Cortex of kidney (tissue), 1 donor: ENCODE data around the gene VPS54.

Experiments used
- DNase-seq: peaks from one replicate; lab custom pipeline; 2025; lab: John Stamatoyannopoulos, UW

VPS54 gene, protein sequence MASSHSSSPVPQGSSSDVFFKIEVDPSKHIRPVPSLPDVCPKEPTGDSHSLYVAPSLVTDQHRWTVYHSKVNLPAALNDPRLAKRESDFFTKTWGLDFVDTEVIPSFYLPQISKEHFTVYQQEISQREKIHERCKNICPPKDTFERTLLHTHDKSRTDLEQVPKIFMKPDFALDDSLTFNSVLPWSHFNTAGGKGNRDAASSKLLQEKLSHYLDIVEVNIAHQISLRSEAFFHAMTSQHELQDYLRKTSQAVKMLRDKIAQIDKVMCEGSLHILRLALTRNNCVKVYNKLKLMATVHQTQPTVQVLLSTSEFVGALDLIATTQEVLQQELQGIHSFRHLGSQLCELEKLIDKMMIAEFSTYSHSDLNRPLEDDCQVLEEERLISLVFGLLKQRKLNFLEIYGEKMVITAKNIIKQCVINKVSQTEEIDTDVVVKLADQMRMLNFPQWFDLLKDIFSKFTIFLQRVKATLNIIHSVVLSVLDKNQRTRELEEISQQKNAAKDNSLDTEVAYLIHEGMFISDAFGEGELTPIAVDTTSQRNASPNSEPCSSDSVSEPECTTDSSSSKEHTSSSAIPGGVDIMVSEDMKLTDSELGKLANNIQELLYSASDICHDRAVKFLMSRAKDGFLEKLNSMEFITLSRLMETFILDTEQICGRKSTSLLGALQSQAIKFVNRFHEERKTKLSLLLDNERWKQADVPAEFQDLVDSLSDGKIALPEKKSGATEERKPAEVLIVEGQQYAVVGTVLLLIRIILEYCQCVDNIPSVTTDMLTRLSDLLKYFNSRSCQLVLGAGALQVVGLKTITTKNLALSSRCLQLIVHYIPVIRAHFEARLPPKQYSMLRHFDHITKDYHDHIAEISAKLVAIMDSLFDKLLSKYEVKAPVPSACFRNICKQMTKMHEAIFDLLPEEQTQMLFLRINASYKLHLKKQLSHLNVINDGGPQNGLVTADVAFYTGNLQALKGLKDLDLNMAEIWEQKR

DNA sequence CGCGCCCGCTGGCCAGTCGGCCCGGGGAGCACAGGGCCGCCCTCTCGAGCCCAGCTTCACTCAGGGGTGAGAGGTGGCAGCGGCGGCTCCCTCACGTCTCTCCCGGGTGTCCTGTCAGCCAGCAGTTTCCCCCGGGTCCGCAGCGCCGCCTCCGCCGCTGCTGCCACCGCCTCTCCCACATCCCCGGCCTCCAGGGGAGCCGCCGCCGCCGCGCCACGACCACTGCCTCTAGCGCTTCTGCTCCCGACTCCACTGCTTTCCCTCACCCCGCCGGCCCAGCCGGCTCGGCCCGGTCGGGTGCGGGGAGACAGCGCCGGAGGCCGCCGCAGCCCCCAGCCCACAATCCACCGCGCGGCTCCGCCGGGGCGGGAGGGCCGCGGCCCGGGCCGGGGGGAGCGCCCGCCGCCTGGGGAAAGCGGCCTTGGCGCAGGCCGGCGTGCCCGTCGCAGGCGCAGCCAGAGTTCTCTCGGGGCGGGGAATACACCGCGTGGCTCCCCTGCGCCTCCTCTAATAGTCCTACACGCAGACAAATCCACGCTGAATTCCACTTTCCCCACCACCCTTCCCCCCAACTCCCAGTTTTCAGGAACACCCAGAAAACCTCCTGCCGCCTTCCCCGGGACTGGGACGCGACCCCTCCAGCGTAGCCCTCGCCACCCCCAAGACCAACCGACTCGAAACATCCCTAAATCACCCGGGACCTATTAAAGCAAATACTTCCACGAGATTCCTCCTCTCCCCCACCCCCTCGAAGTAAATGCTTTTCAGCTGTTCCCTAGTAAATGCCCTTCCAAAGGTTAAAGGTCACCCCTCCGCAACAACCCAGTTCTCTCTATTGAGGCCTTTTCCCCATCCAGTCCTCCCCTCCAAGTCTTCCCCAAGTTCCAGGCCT, at the start of gene VPS54:
Gene VPS54 (minus strand): TSS at position 346 of the 892 bp plus-strand sequence. CDS start 35,429 bp downstream, outside the sequence.
- DNase-seq = no peak

DNA sequence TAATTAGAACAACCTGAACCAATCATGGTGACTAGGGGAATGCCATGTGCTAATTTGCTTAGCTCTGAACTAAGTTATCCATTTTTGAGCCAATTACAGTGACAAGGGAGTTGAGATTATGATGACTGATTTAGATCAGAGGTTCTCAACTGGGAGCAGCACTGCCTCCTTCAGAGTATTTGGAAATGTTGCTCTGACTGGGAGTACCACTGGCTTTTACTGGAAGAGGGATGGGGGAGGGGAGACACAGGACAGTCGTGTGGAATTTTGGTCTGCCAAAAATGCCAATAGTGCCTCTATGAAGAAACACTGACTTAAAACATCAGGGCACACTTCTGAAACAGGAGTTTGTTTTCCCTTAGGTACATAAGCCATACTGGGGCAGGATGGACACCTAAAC, 48.1 kb upstream of the VPS54 start:
- no peak for DNase-seq

DNA sequence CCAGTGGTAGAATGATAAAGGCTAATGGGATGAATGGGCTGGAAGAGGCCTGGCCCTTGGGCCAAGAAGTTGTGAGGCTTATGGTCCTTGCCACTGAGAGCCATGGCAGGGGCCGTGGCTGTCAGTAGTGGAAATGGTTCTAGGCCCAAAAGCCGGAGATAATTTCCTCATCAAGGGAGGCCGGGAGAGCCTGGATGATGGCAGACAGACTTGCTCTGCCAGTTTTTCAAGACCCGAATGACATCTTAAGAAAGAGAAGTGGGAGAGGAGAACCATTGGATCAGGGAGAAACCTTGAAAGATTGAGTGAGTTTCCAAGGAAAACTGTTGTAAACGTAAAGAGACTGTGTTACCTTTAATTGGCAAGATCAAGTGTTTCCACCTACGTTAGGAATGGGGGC, 46.3 kb upstream of the VPS54 start:
- no peak for DNase-seq

DNA sequence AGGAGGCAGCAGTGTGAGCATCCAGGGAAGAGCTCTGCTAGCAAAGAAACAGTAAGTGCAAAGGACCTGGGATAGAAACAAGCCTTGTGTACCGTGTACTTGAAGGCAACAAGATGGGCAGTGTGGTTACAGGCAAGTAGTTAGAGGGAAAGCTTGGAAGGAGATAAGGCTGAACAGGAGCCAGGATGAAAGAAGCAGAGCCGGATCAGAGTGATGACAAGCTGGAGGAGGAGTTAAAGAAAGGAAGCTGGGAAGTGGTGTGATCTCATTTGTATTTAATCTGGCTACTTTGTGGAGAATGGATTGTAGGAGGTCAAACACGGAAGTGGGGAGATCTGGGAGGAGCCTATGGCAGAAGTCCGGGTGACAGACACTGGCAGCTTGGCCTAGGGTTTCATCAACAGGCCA, 44.7 kb upstream of the VPS54 start:
- DNase-seq = no peak

DNA sequence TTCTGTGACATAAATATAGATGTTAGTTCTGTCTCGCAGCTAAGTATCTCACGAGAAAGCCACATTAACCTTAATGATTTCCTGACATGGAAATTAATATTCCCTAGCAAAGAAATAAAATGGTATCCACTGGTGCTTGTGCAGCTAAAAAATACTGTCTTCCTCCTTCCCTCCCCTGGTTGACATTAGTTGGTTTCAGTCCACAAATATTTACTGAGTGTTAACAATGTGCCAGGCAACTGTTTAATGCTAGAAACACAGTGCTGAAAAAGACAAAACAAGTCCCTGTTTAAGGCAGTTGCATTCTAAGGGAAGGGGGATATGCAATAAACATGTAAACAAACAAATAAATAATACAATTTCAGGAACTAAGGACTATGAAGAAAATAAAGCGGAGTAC, 44.2 kb upstream of the VPS54 start:
- no peak for DNase-seq

DNA sequence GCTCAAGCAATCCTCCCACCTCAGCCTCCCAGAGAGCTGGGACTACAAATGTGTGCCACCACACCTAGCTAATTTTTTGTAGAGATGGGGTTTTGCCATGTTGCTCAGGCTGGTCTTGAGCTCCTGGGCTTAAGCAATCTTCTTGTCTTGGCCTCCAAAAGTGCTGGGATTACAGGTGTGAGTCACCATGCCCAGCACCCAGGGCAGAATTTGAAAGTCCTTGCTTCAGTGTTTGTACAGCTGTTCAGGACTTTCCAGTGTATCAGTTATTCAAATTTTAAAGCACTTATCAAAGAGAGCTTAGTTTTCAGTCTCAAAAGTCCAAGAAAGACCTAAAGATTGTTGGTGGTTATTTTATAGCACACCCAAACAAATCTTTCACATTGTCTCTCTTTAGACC, 43.6 kb upstream of the VPS54 start:
- DNase-seq = no peak

DNA sequence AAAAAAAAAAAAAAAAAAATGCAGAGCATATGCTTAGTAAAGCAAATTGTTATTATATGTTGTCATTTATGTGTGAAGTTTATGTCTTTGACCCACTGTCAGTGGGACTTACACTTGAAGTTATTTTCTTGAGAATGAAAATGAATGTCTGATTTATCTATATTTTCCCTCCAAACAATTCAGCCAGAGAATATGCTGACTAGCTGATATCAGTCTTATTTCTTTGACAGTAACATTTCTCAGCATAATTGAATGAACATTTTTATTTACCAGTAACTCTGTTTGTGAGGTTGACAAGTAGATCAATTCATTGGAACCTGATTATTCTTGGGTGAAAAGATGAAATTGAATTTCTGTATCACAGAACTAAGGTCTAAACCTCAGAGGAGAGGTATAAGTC, 40.0 kb upstream of the VPS54 start:
- no peak for DNase-seq

DNA sequence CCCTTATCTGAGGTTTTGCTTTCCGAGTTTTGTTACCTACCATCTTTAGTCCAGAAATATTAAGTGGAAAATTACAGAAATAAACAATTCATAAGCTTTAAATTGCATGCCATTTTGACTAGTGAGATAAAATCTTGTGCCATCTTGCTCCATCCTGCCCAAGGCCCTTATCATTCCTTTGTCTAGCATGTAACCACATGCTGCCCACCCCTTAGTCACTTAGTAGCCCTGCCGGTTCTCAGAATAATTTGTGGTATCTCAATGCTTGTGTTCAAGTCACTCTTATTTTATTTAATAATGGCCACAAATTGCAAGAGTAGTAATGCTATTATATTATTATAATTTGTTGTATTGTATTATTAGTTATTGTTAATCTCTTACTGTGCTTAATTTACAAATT, 36.8 kb upstream of the VPS54 start:
- DNase-seq = no peak

DNA sequence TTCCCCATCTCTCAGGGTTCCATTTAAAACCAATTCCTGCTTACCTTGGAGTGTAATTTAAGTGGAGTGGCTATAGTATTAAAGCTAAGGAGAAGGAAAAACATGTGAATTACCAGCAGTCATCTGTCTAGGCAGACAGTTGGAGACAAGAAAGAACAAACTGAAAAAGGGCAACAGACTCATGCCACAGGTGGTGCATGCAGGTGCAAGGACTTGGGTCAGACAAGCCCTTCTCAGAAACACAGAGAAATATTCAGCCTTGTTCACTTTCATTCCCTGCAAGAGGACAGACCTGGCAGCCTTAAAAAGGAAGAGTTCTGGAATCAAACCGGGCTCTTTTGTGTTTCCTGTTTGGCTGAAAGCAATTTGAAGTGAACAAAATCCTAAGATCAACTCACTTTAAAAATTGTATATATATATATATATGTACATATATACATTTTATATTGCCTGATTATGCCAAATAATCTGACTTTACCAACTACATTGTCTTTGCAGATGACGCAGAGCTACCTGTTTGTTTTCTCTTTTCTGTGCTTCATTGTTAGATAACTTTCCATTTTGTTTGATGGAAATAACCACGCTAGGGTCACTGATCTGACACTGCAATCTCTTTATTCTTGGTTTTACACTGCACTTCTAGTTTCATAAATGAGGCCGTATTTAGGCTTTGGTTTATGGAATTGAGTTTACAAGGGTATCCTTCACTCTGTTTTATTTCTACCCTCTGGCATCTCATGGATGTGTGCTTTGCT, 35.1 kb upstream of the VPS54 start:
- DNase-seq = no peak

DNA sequence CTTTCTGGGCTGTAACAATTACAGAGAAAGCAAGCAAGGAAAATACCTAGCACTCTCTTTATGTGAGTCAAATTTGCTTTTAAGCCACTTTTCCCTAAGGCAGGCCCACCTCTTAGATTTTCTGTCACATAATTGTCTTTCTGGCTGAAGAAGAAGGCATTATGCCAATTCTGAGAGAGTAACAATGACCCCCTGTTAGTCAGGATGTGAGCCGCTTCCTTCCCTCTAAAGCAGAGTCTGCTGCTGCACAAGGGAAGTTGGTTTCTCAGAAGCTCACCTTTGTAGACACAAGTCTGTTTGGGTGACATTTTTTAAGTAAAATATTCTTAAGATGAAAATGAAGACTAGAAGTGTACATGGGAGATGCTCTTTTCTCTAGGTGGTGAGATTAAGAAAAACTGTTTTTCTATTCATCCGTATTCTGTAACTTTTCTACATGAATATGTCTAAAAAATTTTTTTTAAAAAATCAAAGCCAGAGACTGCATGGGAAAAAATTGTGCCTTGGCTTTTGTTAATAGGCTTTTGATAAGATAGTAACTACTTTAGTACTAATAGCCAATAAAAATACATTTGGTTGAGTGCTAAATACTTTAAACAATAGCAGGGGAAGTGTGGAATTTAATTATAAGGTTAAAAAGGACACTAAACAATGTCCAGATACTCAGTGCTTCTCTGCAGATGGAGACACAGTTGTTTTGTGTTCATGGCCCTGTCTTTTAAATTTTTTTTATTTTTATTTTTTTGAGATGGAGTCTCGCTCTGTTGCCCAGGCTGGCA, 33.4 kb upstream of the VPS54 start:
- DNase-seq = no peak

DNA sequence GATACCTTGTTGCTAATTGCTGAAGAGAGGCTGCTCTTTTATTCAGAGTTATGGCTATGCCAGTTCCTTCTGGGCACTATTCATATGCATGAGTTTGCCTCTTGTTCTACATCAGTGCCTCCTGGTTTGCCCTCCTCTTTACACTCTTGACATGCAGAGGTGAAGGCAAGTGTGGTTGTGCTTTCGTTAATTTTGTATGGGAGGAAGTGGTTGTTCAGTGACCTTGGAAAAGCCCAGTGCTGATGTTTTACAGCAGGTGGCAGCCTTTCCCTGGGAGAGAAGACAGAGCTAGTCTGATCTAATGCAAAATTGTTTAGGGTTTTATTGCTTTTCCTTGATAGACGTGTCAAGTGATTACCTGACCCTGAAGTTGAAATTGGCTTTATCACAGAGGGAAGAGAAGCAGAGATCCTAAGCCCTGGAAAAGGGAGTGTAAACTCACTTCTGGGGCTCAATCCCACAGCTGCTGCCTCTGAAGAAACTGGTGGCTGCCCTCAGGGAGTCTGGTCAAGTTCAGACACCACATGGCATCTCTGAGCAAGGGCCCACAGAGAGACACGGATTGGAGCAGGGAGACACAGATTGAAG, 30.5 kb upstream of the VPS54 start:
- no peak for DNase-seq

DNA sequence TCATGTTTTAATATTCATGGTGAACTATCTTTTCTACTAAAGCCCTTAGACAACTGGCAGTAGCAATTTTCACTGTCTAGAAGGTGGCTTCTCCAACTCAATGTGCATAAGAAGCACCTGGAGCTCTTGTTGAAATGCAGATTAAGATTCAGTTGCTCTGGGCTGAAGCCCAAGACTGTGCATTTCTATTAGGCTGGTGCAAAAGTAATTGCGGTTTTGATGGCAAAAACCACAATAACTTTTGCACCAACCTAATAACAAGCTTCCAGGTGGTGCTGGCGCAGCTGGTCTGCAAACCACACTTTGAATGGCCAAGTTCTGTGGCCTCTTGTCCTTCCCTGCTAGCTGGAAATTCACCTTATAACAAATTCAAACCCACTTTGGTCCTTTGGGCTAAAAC, 26.7 kb upstream of the VPS54 start:
- DNase-seq = no peak

DNA sequence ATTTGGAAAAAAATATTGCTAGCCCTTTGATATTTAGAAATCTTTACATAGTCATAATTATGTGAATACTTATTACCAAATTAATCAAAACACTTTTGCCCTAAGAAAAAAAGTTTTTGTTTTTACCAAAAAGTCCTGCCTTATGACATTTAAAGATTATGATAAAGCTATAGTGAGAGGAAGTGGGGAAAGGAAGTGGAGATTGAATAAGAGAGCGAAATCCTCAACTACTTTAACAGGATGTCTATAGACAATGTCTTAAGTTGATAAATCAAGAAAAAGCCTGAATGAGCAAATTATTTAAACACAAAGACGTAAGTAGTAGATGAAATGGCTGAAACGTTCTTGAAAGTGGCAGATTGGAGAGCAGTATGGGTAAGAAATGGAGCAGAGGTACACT, 20.9 kb upstream of the VPS54 start:
- DNase-seq = no peak

DNA sequence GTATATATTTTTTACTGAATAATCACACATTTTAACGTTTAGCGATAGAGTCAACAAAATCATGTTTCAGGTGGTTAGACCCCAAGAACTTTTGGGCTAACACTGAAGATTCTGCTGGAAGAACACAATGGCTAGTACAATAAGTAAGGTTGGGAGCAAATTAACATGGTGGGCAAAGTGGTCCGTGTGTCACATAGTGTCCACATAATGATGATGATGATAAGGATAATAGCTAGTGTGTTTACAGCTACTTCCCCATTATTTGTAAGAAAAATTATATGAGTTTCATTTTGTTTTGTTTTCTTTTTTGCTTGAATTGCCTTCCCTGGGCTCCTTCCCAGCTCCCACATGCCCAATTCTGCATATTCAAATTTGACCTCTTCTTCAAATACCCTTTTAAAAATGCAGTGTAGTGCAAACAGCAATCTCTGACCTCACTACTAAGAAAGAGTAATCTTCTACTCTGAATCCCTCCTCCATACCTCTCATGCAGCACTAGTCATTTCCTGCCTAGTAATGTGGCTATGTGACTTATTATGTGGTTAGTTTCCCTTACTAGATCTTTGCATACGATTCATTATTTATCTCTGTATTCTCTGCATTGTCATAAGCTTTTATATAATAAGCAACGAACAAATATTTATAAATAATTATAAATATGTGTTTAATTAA, 16.9 kb upstream of the VPS54 start:
- DNase-seq = no peak

DNA sequence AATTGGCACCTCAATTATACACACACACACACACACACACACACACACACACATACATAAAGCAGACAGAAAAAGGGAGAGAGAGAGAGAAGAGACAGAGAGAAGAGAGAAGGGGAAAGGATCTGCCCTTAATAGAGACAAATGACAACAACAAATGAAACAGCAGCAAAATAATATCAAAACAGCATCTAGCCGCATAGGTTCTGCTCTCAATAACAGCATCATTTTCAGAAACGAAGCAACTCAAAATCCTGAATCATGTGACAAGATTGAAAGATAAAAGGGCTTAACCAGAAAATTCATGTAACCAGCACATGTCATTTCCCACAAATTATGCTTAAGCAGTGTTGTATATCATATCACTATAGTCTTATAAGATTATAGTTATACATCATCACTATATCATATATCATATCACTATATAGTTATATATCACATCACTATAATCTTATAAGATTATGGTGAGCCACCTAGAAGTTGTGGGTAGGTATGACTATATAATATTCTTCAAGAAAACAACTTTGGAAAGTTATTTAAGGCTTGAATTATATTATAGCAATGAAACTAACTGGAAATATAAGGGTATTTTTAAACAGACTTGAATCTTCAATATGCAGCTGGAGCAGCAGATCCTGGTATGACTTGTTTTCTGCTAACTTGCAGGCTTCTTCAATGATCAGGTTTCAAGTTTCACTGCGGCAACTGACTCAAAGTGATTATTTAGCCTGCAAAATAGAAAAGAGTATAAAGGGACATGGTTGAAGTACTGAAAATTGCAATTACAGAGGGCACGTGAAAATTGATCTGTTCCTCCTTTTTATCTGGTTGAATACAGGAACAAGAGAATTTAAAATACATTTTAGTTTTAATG, 16.1 kb upstream of the VPS54 start:
- DNase-seq = no peak

DNA sequence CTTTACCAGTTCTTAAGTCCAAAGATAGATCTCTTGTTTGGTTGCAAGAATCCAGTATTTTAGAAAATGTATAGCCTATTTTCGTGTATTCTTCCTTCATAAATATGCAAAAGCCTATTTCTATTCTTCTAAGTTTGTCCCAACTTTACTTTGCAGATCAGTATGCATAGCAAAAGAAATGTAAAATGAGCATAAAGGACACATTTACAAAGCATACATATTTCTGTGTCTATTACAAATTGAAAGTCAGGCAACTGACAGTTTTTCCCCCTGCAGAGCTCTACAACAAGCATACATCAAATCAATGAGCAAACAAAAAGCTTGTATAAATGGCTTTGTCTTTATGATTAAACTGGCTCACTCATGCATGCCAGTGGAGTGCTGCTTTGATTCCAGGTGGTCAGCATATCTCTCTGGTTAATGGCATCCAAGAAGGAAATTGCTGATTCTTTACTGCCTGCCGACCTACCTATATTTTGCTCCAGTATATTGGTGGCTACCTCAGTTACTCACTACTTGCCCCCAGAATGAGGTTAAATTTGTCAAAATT, 10.0 kb upstream of the VPS54 start:
- no peak for DNase-seq

DNA sequence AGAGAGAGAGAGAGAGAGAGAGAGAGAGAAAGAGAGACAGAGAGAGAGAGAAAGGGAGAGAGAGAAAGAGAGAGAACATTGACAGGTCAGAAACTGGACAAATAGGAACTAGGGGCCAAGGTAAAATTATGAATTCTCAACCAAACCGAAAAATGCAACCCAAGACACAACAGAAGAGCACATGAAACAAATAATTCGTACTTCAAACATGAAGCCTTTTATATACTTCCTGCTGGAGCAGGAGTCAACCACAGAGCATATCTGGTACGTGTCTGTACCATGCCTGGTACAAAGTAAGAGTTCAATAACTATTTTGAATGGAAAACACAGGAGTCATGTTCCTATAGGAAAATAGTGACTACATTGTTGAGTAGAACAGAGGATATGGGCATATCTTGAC, 6.5 kb upstream of the VPS54 start:
- no peak for DNase-seq

DNA sequence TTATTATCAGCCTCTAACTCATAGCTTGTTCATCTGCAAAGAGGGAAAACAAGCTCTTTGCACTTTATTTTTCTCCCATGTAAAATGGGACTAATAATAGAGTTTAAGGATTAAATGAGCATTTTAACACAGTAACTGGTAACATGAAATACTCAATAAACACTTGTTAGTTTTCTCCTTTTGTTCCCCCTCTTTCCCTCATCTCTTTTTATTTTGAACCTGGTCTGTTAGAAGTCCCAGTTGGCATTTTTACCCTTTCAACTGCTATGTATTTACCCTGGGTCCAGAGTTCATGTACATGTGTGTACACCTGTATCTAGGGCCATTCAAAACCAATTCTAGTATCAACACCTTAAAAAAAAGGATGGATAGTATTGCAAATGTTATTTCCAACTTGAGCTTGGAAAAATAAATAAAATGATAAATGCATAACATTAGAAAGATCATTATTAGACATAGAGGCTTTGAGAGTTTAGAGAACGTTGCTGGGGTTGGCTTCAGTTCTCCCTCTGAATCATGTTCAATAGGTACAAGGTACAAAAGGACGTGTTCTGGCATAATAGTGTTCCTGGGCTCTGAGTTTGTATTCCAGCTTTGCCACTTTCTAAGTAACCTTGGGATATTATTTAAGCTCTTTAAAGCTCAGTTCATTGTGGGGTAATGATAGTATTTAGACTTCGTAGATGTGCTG, 5.2 kb upstream of the VPS54 start:
- DNase-seq = no peak
